Putamen (tissue), 1 donor: ENCODE results near the gene CACNG1.
A peak's percentile ranks its signal among the peaks of the same experiment; 100 is the strongest.

Experiments used
- DNase-seq: peaks from one replicate; pipeline ENCODE4 v3.0.0-alpha.2; 2016; ENCODE audit warnings: low spot score

The CACNG1 gene

GRCh38 chr17:67044016-67044772, at the start of gene CACNG1:
TSS of gene CACNG1 (plus strand) at chr17:67044554. CDS start at chr17:67044661, 107 bp downstream.
- DNase-seq: no peak

GRCh38 chr17:66994930-66995535, 49.3 kb upstream of the CACNG1 start:
- no peak for DNase-seq

GRCh38 chr17:66995944-66996343, 48.4 kb upstream of the CACNG1 start:
- DNase-seq: no peak

- no peak for DNase-seq
These were observed 47.4 kb upstream of the CACNG1 start for GRCh38 chr17:66996926-66997325.

GRCh38 chr17:67003231-67003630, 41.1 kb upstream of the CACNG1 start:
- DNase-seq: no peak

- peak; percentile 29 for DNase-seq
These were observed 40.2 kb upstream of the CACNG1 start for GRCh38 chr17:67004181-67004580.

- no peak for DNase-seq
These were observed 37.1 kb upstream of the CACNG1 start for GRCh38 chr17:67007266-67007665.

- no peak for DNase-seq
These were observed 36.3 kb upstream of the CACNG1 start for GRCh38 chr17:67008101-67008500.

GRCh38 chr17:67011527-67012175, 32.7 kb upstream of the CACNG1 start:
- DNase-seq: no peak

GRCh38 chr17:67013891-67014290, 30.5 kb upstream of the CACNG1 start:
- DNase-seq: no peak

- no peak for DNase-seq
These were observed 29.4 kb upstream of the CACNG1 start for GRCh38 chr17:67015001-67015400.

- DNase-seq: no peak
These were observed 28.2 kb upstream of the CACNG1 start for GRCh38 chr17:67016039-67016762.

GRCh38 chr17:67017910-67018309, 26.4 kb upstream of the CACNG1 start:
- no peak for DNase-seq

- DNase-seq: no peak
These were observed 25.6 kb upstream of the CACNG1 start for GRCh38 chr17:67018471-67019434.

GRCh38 chr17:67019809-67020208, 24.5 kb upstream of the CACNG1 start:
- DNase-seq: no peak

- peak; percentile 19 for DNase-seq
These were observed 24.0 kb upstream of the CACNG1 start for GRCh38 chr17:67020293-67020766.

GRCh38 chr17:67021196-67021595, 23.2 kb upstream of the CACNG1 start:
- DNase-seq: peak; percentile 58

- DNase-seq: no peak
These were observed 22.5 kb upstream of the CACNG1 start for GRCh38 chr17:67021743-67022450.

- peak; percentile 22 for DNase-seq
These were observed 21.9 kb upstream of the CACNG1 start for GRCh38 chr17:67022451-67022810.

- DNase-seq: no peak
These were observed 19.6 kb upstream of the CACNG1 start for GRCh38 chr17:67024736-67025135.
